GM12878 (cell line): ENCODE results near the gene ACACB.

Experiments used
- BACH1 ChIP-seq: fragments of 450-650 bp; IDR thresholded peaks from 2 replicates; pipeline ENCODE4 v1.6.1; 2017; ENCODE audit warnings: mild to moderate bottlenecking, borderline replicate concordance
- CREB1 ChIP-seq: IDR thresholded peaks from 2 replicates; pipeline ENCODE4 v1.6.1; 2012; ENCODE audit warnings: low read depth, mild to moderate bottlenecking, inconsistent platforms
- SIN3A ChIP-seq: IDR thresholded peaks from 2 replicates; pipeline ENCODE4 v1.6.1; 2012; ENCODE audit warnings: low read depth, low read length, improper control_type of control experiment
- TF ChIP-seq, protein P1 (sequence below): fragments of 450-650 bp; conservative IDR thresholded peaks from 2 replicates; pipeline ENCODE4 v1.6.1; 2017; ENCODE audit warnings: mild to moderate bottlenecking, moderate library complexity
- TF ChIP-seq, protein P2 (sequence below): fragments of 450-650 bp; formaldehyde crosslinking; IDR thresholded peaks from 2 replicates; pipeline ENCODE4 v1.5.0; 2022; ENCODE audit warnings: mild to moderate bottlenecking, missing genetic modification characterization
- TF ChIP-seq, protein P3 (sequence below): IDR thresholded peaks from 2 replicates; pipeline ENCODE4 v1.6.1; 2012; ENCODE audit warnings: low read length, inconsistent platforms

DNA sequence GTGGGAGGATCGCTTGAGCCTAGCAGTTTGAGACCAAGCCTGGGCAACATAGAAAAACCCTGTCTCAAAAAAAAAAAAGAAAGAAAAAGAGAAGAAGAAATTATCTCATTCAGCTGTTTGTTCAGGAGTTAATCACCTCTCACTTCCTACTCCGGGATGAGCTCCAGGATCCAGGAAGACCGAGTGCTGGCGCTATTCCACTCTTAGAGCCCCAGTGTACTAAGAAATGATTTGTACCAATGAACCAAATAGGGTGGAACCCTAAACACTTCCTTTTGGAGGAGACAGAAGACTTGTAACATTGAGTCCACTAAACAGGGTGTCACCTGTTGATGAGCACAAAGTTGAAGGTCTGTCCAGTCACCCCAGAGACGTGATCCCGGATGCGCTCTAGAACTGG is 26.7 kb upstream of the ACACB start:
- TF ChIP-seq, protein P1, sequence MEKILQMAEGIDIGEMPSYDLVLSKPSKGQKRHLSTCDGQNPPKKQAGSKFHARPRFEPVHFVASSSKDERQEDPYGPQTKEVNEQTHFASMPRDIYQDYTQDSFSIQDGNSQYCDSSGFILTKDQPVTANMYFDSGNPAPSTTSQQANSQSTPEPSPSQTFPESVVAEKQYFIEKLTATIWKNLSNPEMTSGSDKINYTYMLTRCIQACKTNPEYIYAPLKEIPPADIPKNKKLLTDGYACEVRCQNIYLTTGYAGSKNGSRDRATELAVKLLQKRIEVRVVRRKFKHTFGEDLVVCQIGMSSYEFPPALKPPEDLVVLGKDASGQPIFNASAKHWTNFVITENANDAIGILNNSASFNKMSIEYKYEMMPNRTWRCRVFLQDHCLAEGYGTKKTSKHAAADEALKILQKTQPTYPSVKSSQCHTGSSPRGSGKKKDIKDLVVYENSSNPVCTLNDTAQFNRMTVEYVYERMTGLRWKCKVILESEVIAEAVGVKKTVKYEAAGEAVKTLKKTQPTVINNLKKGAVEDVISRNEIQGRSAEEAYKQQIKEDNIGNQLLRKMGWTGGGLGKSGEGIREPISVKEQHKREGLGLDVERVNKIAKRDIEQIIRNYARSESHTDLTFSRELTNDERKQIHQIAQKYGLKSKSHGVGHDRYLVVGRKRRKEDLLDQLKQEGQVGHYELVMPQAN: no peak
- TF ChIP-seq, protein P2, sequence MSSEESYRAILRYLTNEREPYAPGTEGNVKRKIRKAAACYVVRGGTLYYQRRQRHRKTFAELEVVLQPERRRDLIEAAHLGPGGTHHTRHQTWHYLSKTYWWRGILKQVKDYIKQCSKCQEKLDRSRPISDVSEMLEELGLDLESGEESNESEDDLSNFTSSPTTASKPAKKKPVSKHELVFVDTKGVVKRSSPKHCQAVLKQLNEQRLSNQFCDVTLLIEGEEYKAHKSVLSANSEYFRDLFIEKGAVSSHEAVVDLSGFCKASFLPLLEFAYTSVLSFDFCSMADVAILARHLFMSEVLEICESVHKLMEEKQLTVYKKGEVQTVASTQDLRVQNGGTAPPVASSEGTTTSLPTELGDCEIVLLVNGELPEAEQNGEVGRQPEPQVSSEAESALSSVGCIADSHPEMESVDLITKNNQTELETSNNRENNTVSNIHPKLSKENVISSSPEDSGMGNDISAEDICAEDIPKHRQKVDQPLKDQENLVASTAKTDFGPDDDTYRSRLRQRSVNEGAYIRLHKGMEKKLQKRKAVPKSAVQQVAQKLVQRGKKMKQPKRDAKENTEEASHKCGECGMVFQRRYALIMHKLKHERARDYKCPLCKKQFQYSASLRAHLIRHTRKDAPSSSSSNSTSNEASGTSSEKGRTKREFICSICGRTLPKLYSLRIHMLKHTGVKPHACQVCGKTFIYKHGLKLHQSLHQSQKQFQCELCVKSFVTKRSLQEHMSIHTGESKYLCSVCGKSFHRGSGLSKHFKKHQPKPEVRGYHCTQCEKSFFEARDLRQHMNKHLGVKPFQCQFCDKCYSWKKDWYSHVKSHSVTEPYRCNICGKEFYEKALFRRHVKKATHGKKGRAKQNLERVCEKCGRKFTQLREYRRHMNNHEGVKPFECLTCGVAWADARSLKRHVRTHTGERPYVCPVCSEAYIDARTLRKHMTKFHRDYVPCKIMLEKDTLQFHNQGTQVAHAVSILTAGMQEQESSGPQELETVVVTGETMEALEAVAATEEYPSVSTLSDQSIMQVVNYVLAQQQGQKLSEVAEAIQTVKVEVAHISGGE (CRISPR knock-in tag): no peak
- TF ChIP-seq CREB1 (no peak), SIN3A (no peak), BACH1 (no peak)
- TF ChIP-seq, protein P3, sequence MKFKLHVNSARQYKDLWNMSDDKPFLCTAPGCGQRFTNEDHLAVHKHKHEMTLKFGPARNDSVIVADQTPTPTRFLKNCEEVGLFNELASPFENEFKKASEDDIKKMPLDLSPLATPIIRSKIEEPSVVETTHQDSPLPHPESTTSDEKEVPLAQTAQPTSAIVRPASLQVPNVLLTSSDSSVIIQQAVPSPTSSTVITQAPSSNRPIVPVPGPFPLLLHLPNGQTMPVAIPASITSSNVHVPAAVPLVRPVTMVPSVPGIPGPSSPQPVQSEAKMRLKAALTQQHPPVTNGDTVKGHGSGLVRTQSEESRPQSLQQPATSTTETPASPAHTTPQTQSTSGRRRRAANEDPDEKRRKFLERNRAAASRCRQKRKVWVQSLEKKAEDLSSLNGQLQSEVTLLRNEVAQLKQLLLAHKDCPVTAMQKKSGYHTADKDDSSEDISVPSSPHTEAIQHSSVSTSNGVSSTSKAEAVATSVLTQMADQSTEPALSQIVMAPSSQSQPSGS: no peak
